Stimulated activated CD8-positive, alpha-beta memory T cell treated with anti-CD3 and anti-CD28 coated beads, Interleukin-15, amount 100 ng/mL, for 48 hours (primary cell): Measurements from ENCODE around the gene ARL4C.
A peak's percentile ranks its signal among the peaks of the same experiment; 100 is the strongest.

Experiments
- DNase-seq, 2 donors: peaks; one replicate each; pipeline ENCODE4 v3.0.0-alpha.2; 2020; ENCODE audit warnings: low read depth in 2 of 2

The ARL4C gene, protein sequence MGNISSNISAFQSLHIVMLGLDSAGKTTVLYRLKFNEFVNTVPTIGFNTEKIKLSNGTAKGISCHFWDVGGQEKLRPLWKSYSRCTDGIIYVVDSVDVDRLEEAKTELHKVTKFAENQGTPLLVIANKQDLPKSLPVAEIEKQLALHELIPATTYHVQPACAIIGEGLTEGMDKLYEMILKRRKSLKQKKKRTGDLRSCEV

DNA sequence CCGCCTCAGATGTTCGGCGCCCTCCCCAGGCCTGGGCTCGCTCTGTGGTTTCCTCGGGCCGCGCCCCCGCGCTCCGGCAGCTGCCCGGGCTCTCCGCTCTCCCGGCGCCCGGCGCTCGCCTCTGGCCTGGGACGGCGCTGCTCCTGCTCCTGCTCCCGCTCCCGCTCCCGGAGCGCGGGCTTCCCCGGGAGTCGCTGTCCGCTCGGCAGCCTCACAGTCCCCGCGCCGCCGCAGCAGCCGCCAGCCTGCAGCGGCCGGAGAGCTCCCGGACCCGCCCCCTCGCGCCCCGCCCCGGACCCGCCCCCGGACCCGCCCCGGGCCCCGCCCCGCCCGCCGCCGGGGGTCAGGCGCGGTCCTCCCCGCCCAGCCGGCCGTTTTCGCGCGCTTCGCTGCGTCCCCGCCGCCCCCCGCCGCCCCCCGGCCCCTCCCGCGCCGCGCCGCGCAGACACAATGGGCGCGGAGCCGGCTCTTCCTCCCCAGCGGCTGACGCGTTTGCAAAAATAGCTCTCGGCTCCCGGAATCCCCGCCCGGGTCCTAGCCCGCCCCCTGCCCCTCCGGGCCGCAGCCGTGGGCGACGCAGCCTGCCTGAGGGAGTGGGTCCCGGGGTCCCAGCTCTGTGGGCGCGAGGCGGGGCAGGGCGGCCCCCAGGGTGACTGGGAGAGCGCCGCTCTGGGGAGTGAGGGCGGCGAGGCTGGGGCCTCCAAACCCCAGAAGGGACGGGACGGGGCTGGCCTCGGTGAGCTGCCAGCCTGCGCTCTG is at the start of gene ARL4C:
ARL4C (minus strand) TSS at position 247 of the 759 bp plus-strand sequence. CDS start 495 bp downstream, outside the sequence.
- peak; percentile 27 to 55 for DNase-seq

DNA sequence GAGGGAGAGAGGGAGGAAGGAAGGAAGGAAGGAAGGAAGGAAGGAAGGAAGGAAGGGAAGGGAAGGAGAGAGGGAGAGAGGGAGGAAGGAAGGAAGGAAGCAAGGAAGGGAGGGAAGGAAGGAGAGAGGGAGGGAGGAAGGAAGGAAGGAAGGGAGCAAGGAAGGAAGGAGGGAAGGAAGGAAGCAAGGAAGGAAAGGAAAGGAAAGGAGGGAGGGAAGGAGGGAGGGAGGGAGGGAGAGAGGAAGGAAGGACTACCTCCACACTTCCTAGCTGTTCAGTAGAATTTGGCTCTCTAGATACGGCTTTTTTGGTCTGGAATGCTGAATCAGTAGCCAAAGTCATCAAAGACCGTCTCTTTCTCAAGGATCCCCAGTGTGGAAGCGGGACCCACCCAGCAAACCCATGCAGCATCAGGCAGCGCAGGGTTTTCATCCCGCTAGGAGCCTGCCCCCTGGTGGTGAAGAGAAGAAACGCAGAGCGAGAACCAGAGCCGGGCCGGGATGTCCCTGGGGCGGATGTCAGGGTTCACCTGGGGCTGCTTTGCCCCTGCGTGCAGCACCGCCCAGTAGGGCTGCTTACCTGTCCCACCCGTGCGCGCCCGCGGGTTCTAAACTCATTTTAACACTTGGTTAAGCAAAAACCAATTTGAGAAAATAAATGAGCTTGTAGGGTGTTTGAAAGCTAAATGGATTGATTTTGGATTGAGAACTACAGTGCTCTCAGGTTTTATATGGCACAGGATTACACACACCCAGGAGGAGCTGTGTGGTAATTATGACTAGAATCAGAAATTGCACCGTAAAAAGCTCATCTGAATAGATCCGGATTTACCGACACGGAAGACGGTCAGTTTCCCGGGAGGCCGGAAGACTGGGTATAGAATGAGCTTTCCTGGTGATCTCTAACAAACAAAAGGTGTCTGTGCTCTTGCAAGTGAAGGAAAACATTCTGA is 48.1 kb upstream of the ARL4C start:
- peak; percentile 57 to 61 for DNase-seq

DNA sequence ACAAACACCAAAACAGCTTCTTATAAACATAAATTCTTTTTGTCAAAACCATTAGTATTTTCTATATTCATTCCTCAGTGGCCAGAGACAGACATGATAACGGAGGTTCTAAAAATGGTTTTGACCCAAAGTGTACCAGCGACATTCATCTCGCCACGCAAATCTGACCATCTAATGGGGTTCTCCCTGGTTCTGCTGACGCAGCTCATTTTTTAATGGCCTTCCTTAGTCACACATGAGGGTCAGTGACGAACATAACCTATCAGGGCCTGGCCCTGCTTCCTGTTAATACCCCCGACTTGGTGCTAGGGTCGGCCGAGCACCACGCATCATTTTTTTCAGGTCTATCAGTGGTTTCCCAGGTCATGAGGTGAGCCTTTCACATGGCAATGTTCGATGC is 45.9 kb upstream of the ARL4C start:
- DNase-seq: no peak

DNA sequence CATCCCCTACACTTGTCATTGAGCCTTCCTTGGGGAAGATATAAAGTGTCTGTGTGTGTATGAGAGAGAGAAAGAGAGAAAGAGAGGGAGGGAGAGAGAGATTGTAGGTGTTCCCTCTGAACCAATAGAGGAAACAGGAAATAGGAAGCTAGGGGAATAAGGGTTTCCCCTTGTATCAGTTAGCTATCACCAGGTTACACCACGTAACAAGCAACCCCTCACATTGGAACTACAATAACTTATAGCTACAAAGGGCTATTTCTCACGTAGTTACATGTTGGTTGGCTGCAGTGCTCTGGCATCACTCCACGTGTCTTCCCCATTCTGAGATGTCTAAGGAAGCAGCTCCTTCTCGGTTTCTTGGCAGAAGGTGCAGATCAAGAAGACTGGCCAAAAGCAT is 41.0 kb upstream of the ARL4C start:
- no peak for DNase-seq

DNA sequence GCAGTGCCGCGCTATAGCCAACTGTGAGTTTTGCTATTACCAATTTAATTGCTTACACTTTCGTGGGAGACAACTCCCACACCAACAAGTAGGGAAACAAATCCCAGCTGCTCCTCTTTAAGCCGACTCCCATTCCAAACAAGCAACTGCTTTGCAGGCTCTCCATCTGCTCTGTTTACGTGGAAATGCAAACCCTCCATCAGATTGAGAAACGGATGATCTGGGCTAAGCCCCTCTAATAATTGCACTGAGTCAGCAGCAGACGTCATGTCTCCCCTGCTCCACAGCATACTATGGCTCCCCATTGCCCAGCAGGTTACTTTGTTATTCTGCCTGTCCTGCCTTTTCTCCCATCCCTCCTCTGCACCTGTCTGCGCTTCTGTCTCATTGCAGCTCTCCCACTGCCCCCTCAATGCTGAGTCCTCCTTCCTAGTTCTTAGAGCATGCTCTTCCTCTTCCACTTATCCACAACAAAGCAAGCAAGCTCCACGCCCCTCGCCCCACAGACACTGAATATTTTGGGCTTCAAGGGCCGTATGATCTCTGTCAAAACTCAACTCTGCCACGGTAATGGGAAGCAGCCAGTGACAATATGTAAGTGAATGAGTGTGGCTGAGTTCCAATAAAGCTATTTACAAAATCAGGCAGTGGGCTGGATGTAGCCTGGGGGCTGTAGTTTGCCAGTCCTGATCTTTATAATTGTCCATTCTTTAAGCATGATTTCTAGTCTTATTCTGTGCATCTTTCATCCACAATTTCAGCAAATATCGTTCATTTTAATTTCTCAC is 39.5 kb upstream of the ARL4C start:
- no peak for DNase-seq

DNA sequence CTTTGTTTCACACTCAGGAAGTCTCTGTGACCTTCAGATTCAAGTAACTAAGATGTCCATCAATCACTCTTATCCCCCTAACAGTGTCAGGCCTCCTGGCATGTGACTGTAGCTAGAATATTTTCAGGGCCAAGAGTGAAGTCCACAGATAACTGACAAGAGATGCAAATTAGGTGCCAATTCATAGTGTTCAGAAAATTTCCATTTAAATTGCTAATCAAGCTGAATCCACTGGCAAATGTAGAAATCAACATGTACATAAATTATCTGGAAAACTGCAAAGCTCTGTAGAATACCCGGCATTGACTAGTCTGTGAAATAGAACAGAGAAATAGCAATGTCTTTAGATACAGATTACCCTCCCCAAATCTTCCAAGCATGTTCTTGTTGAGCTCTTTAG is 38.6 kb upstream of the ARL4C start:
- no peak for DNase-seq

DNA sequence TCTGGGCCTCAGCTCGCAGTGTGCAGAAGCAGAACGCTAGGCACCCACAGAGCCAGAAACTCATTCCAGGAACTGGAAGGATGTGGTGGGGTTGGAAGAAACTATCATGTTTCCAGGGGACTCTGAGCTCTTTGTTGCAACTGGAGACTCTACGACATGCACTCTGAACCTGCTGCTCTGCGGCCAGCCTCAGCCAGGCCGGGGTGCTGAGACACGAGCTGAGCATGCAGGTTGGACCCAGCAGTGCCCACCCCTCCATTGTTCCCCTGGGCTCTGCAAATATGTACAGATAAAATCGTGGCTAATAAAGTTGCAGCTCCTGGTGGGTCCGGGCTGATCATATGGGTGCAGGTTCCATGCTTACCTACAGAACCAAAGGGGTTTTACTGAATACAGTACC is 37.6 kb upstream of the ARL4C start:
- no peak for DNase-seq

DNA sequence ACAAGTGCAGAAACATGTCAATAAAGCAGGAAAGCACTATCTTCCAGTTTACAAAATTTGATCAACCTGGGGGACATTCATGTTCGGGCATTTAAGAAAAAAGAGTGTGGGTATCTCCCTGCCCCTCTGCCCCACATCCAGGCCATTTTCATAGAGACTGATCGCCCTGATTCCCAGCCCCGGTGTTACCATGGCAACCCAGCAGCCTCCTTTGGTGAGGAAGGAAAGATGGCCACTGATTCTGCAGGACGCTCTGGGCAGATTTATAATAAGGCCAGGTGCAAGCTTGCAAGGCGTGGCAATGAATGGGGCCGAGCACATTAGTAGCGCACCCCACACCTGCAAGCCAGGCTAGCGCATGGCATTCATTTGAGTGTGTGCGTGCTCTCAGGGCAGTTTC is 36.7 kb upstream of the ARL4C start:
- no peak for DNase-seq

DNA sequence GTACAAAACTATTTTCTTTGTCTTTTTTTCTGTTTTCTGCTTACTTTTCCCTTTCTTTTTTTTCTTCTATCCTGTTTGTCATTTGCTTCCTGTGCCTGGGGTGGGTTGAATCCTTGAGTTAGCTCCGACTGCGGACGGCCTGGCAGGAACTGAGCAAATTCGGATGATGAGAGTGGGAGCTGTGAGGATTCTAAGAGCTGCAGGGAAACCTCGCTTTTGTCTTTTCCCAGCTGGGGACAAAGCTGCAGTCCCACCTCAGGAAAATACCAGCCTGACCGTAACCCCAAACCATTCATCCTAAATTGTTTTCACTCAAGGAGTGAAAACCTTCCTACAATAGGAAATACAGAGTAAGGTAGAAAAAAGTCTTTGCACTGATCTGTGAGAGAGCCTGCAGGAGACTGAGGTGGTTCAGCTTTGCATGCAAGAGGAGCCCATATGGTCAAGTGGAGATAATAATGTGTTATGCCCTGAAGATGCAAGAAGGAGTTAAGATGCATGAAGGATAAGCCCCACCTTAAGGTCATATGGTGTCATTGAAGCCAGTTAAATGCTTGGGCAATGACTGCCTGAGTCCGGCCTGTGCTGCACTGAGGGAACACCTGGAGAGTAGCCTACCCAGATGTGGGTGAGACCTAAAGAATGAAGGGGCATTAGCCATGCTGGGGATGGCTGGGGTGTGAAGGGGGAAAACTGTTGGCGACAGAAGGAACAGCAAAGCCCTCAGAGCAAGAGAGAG is 31.7 kb upstream of the ARL4C start:
- no peak for DNase-seq

DNA sequence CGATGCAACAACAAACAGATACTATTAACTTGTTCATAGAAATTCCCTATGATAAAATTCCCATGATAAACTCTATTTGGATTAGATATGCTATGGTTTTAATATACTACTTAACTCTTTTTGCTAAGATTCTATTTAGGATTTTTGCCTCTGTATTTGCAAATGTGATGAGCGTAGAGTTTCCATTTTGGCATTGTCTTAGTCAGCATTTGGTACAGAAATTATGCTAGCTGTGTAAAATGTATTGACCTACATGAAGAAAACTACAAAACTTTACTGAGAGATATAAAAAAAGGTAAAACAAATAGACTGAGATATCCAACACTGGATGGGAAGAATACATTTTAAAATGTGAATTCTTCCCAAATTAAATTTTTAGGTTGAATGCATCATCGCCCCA is 29.8 kb upstream of the ARL4C start:
- no peak for DNase-seq

DNA sequence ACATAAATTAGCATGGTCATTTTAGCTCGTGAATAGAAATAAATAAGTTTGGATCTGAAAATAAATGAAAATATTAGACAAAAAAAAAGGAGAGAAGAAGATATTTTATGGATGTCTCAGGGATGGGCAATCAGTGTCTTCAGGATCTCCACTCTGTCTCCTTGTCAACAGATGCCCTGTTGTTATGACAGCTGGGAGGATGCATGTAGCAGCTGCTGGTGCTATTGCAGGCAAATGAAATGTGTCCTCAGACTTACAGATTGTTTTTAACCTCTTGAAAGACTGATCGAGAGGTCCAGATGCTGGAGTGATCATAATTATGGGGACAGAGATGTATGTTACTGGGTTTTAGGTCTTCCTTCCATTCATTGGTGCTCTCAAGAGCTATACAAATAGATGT is 24.7 kb upstream of the ARL4C start:
- no peak for DNase-seq

DNA sequence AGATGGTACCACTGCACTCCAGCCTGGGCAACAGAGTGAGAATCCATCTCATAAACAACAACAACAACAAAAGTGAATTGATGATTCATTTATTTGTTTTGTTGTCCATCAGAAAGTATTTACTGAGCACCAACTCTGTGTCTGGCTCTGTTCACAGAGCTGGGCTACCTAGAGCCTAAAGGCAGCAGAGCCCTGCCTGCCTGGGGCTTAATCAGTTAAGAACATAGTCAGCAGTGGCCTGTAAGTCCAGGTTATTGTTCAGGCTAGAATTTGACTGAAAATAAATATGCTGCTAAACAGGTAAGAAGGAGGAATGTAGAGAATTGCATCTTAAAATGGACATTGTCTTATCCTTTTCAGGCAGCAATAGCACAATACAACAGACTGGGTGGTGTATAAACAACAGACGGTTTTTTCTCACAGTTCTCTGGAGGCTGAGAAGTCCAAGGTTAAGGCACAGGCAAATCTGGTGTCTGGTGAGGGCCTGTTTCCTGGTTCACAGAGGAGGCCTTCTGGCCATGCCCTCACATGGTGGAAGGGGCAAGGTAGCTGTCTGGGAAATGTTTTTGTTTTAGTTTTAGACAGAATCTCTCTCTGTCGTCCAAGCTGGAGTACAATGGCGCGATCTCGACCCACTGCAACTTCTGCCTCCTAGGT is 22.2 kb upstream of the ARL4C start:
- DNase-seq: no peak

DNA sequence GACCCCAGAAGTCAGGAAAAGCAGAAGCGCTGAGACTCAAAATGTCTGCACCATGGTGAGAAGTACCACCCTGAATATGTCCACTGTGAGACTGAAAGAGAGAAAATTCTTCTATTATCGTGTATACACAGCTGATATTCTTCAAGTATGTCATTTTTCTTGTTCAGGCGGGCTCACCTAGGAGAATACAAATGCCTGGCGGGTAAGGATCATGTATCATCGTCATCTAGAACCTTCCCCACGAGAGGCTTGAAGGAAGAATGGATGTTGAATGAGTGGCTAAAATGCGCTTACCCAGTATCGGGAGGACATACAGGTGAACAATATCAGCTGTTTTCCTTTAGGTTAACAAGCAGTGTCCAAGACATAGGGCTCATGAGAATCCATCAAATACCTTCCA is 21.1 kb upstream of the ARL4C start:
- no peak for DNase-seq

DNA sequence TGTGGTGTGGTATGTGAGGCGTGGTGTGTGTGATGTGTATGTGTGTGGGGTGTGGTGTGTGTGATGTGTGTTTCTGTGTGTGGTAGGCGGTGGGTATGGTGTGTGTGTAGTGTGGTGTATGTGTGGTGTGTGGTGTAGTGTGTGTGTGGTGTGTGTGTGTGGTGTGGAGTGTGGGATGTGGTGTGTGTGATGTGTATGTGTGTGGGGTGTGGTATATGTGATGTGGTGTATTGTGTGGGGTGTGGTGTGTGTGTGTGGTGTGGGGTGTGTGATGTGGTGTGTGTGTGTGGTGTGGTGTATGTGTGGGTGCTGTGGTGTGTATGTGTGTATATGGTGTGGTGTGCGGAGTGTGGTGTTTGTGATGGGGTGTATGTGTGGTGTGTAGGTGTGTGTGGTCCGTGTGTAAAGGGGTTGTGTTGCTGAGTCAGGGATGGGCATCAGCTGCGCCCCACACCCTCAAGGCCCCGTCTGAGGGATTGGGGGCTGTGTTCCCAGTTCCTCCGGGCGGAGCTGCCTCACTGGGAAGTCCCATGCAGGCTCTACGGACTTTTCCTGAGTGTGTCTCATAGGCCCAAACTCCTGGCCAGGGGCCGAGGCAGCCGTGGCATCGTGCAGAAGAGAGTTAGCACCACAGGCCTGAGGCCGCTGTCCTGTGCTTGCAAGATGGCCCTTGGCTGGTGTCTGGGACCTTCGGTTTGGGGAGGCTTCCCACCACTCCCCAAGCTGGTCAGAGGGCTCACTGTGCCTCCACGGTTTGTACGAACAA is 18.2 kb upstream of the ARL4C start:
- DNase-seq: no peak

DNA sequence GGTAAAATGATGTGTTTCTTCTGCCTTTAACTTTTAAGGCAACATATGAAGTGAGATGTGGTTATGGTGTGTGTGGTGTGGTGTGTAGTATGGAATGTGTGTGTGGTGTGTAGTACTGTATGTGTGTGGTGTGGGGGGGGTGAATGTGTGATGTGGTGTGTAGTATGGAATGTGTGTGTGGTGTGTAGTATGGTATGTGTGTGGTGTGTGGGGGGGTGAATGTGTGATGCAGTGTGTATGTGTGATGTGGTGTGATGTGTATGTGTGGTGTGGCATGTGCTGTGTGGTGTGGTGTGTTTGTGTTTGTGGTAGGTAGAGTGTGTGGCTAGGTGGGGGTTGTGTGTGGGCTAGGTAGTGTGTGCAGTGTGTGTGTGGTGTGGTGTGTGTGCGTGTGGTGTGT is 17.2 kb upstream of the ARL4C start:
- DNase-seq: no peak

DNA sequence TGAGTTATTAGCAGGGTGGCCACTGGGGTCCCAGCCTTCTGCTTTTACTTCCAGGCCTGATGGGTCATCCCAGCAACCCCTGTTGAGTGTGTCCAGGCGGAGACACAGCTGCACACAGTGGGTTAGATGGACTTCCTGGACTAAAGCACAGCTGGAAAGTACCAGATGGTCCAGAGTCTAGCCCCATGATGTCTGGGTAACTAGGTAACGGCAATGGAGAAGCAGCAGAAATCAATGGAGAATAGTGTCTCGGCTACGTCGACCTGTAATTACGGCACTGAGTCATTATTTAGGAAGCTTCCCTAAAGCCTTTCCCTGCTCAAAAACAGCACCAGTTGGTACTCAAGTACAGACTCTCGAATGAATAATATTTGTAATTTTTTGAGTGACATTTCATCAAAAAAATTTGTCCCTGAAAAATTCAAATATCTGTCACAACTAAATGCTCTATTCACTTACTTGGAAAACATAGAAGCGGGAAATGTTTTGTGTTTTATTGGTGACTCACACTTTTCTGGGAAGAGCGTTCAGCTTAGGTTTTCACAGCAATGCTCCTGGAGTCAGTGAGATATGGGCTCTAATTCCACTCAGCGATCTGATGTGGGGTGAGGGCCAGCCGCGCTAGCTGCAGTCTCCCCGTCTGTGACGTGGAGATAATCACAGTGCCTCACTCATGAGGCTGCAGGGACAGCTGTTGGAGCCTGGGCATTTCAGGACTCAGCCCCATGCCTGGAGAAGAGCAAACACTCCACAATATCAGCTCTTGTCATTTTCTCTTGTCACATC is 16.2 kb upstream of the ARL4C start:
- no peak for DNase-seq

DNA sequence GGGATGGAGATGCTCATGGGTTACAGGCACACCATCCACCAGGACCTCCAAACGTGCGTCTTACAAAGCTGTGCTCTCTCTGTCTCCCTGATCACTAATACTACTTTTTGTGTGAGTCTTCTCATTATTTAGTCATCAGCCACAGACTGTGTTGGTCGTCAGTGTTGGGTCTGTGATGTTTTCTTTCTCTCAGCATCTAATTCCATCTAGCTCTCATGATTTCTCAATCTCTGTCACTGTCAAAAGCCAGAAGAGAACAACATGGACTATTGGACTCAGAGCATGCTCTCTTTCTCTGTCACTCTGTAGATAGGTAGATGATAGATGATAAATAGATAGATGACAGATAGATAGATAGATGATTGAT is 6.0 kb upstream of the ARL4C start:
- no peak for DNase-seq

DNA sequence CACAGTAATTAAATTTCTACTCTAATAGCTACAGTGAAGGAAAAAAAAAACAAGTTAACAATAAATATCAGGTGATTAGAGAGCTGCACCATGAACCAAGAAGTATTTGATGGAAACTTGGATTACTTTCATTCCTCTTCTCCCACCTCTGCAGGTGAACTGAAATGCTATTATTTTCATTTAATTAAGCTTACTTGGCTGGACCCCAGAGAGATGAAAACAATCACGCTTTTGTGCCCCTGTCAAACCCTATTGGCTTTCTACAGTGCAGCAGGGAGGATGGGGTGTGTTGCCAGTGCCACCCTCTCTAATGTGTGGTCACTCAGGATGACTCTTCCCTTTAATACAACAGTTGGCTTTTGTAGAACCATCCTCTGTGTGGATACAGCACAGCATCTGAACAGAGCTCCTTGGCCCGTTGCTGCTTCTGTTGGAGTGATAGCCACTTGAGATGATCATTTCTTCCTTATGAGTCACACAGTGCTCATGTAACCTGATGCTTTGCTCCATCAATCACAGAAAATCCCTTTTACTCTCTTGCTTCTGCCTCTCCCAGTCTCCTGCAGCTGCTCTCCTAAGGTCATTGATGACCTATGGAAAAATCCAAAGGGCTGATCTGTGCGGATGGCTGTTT is 5.5 kb upstream of the ARL4C start:
- DNase-seq: no peak
